D341Med (cell line): Measurements from ENCODE around the gene GLYATL1B.
A peak's percentile ranks its signal among the peaks of the same experiment; 100 is the strongest.
"Not testable (repeated sequence)": the region's sequence is repeated elsewhere in the genome, so short reads cannot be mapped to it uniquely, and the experiment has no call there.

ENCODE experiments used
- DNase-seq: peaks from one replicate; pipeline ENCODE4 v3.0.0; 2012; ENCODE audit warnings: low spot score

Gene GLYATL1B

GRCh38 chr11:59086007-59086406 lies at the start of gene GLYATL1B:
Gene GLYATL1B, plus strand, starts transcription at chr11:59086307. Its CDS starts 0 bp downstream, at chr11:59086307.
- not testable (repeated sequence) for DNase-seq

GRCh38 chr11:59036542-59036941 lies 49.6 kb upstream of the GLYATL1B start:
- not testable (repeated sequence) for DNase-seq

GRCh38 chr11:59037434-59037833 lies 48.7 kb upstream of the GLYATL1B start:
- DNase-seq: not testable (repeated sequence)

GRCh38 chr11:59040607-59041006 lies 45.5 kb upstream of the GLYATL1B start:
- DNase-seq: no peak

- not testable (repeated sequence) for DNase-seq
Observed at GRCh38 chr11:59051383-59051782, 34.7 kb upstream of the GLYATL1B start.

GRCh38 chr11:59052355-59052754 lies 33.8 kb upstream of the GLYATL1B start:
- DNase-seq: not testable (repeated sequence)

GRCh38 chr11:59053387-59053786 lies 32.7 kb upstream of the GLYATL1B start:
- no peak for DNase-seq

- DNase-seq: peak; percentile 83
Observed at GRCh38 chr11:59058120-59059033, 27.7 kb upstream of the GLYATL1B start.

DNA sequence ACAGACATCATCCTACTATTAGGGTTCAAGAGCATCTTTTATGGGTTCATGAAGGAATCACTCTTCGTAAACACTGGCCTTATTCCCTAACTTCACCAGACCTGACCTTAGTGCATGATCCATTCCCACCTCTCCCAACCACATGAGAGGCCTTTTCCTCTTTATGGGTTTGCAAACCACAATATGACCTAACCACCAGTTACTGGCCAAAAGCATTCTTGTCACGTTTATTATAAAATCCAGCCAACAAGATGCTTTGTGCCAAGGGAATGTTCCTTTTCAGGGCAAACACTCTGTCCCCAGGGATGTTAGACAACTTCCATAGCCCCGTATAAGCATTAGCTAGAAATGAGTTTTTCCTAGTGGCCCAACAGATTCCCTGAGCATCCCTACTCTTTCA lies 26.0 kb upstream of the GLYATL1B start:
- DNase-seq: not testable (repeated sequence)

GRCh38 chr11:59062602-59063529 lies 23.2 kb upstream of the GLYATL1B start:
- DNase-seq: peak; percentile 47

DNA sequence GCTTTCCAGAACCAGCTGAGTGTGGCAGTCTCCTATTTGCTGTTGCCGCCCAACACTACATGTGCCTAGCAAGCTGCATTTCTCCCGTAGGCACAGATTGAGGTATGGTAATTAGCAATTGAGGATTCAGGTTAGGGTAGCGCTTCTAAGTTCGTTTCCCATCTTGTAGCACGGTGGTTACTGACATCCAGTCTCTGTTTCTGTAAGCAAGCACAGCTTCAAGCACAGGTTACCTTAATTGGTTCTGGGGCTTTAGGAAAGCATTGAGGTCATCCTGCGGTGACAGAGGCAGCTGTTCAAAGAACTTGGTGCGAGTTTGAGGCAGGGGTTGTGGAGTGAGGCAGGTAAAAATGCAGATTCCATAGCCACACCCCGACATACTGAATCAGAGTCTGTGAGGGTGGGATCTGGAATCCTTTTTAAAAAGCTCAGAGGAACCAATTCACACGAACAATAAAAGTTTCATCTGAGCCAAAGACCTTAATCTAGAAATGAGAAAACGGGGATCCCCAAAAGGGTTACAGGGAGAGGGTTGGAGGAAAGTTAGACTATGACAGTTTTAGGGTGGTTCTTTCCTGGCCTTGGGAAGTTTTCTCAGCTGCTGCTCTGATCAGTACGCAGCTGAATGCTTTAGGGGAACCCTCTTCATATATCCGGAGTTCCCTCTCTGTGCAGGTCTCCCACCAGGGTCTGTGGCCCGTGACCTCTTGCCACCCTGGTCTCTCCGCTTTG lies 21.9 kb upstream of the GLYATL1B start:
- not testable (repeated sequence) for DNase-seq

DNA sequence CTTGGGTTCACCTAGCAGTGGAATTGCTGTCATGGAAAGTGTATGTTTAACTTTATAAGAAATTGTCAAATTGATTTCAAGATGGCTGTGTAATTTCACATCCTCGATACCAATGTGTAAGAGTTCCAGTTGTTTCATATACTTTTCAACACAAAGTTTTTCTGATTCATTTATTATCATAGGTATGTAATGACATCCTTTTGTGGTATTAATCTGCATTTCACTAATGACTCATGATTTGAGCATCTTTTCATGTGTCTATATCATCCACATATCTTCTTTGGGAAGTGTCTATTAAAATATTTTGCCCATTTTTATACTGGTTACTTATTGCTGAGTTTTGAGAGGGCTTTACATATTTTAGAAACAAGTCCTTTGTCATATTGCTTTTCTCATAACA lies 17.0 kb upstream of the GLYATL1B start:
- no peak for DNase-seq

GRCh38 chr11:59076876-59077571 lies 9.1 kb upstream of the GLYATL1B start:
- DNase-seq: no peak

- no peak for DNase-seq
Observed at GRCh38 chr11:59078435-59078834, 7.7 kb upstream of the GLYATL1B start.

- no peak for DNase-seq
Observed at GRCh38 chr11:59079086-59079485, 7.0 kb upstream of the GLYATL1B start.

- not testable (repeated sequence) for DNase-seq
Observed at GRCh38 chr11:59080421-59080820, 5.7 kb upstream of the GLYATL1B start.

GRCh38 chr11:59081430-59082020 lies 4.6 kb upstream of the GLYATL1B start:
- DNase-seq: not testable (repeated sequence)

- no peak for DNase-seq
Observed at GRCh38 chr11:59088162-59088561, 2.1 kb downstream of the GLYATL1B start.

GRCh38 chr11:59093576-59093975 lies 7.5 kb downstream of the GLYATL1B start:
- DNase-seq: not testable (repeated sequence)

DNA sequence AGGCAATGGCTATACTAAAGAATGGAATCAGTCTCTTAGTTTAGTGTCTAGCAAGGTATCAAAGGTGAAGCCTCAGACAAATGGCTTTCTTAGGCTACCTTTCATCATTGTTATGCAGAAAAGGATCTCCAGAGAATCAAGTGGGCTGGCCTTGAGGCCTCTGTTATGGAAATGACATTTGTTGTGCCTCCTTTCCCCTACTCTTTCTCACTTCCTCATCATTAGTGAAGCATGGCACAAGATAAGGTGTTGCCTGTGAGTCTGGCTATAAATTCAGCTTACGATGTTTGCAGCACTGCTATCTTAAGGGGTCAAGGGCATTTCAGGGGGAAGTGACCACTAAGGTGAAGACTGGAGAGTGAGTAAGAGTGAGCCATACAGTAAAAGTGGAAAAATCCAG lies 9.1 kb downstream of the GLYATL1B start:
- not testable (repeated sequence) for DNase-seq
